GM21619 (cell line): ENCODE data around the gene PTPRC.

ENCODE experiments used
- ATAC-seq: cut with Tn5 transposase; IDR thresholded peaks from one replicate; pipeline ENCODE4 v1.9.1; 2021; ENCODE audit not compliant: unreplicated experiment

PTPRC gene

DNA sequence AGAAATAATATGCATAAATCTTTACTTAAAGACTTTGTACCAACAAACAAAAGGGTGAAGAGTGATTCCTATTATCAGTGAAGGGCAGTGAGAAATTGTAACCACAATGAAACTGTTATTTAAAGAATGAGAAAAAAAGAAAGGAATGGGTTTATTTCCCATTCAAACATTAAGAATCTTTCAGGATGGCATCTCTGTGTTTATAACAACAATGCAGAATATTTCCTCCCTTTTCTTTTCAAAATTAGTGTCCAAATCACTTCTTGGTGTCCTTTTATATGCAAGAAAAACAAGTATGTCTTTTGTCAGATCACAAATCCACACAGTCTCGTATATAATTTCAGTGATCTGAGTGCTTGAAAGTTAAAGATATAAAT, 61.2 kb downstream of the PTPRC start:
- ATAC-seq = no peak

DNA sequence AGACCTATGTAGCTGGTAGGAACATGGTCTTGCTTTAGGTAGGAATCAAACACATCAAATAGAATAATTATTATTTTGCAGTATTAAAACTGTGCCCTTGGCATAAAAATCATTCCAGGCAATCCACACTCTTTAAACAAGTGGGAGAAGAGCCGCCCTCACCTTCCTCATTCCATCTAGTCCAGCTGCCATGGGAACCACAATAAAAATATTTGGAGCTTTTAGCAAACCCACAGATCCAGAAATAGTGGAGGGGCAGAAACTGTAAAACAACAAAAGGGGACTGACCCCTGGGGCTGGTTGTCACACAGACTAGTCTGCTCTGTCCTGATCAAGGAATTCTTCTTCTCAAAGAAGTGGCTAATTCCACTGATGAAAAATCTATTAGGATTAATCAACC, 61.6 kb downstream of the PTPRC start:
- ATAC-seq = no peak

DNA sequence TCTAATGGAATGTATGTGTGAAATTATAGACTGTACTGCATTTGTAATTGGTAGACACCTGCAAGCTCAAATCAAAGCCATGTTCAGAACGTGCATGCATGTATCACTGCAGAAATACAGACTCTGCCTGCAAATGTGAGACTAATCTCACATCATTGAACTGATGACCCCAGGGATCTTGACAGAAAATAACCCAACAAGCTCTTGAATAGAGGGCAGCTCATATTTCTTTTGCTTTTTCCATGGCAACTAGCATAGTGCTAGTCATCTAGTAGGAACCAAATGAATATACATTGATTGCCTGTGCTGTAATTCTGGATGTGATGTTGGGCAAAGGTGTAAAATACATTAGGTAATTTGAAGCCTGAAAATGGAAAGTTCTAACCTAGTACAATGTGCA, 62.4 kb downstream of the PTPRC start:
- no peak for ATAC-seq

DNA sequence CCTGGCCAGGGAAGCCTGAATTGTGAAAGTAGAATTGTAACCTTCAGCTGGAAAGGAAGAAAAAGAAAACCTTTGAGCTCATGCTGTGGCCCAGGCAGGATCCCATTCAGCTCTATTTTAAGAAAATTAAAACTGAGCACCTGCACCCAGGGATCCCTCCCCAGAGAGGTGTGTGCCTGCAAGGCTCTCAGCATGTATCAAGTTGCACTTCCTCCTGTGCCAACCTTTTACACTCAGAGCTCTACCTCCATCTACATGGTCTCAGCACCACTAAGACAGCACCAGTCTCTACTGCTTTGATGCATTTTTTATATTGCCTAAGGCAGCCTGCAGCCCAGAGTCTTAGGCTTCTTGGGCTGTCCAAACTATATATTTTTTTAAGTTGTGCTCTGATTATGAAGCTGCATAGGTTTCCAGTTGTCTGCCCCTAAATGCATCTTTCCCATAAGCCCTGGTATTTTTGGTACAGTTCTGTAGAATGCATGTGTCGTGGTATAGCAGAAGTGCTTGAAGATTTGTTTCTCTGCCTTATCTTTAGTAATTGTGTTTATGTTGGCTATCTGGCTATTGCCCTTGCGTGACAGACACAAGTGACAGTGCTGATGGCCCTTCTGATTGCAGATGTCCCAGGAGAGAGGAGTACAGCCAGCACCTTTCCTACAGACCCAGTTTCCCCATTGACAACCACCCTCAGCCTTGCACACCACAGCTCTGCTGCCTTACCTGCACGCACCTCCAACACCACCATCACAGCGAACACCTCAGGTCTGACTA, 63.1 kb downstream of the PTPRC start:
- no peak for ATAC-seq

DNA sequence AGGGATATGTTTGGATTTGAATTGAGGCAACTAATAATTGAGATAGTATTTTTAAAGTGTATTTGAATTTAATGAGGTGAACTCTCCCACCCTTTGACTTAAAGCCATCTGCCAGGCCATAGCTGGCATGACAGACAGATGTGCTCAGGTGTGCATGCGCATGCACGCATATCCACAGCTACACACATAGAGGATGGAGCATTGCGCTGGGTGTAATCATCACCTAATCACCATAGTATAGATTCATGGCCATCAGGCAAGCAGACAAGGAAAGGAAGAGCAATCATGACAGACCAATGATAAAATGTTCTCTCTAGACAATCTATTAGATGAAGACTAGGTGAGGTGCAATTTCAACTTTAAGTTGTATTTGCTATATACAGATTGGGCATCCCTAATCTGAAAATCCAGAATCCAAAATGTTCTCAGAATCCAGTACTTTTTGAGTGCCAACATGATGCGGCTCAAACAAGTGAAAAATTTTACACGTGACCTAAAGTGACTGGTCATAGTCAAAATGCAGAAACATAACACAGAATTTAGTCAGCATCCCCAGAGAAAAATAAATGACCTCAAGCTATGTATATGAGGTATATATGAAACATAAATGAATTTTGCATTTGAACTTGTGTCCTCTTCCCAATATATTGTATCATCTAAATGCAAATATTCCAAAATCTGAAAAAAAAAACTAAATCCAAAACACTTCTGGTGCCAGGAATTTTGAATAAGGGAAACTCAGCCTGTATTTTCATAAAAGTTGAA, 70.1 kb downstream of the PTPRC start:
- ATAC-seq = no peak

DNA sequence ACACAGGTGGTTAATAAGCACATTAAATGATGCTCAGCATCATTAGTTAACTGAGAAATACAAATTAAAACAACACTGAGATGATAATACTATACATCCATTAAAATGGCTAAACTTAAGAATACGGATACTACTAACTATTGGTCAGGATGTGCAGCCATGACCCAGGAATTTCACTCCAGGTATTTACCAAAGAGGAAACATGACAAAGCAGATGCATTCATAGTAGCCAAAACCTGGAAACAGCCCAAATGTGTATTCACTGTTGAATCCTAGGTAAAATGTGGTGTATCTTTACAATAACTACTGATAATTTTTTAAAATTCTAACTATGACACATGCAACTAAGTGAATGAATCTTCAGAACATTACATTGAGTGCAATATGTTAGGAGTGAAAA, 73.0 kb downstream of the PTPRC start:
- no peak for ATAC-seq

DNA sequence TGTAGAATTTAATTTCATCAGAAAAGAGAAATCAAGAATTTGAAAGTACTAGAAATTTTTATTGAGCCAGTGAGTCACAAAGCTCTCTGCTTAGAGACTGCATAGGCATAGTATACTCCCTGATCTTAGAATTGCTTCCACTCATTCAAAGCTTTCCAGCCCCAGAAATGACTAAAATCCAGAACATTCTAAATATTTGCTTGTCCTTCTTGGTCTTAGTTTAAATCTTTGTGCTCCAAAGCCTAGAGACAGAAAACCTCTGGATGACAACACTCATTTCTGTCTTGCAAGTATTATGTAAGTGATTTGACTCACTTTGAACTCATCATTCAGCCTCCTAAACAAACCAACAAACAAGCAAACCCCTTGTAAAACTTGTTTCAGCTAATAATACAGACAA, 74.2 kb downstream of the PTPRC start:
- no peak for ATAC-seq

DNA sequence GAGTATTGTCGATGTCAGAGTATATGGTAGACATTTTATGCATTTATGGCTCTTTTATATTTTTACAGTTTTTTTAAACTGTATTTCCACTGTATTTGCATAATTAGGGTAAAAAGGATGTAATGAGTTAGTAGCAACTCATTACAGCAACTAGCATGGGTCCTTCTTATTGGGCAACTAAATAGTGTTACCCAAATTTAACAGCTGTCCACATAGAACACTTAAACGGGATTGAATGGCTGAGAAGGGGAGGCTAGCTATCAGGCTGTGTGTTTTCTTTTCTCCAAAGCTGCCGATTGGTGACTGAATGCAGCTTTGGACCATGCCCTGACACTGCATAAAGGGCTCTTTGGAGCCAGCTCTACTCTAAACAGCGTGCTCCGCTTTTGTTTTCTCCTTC, 75.4 kb downstream of the PTPRC start:
- no peak for ATAC-seq

DNA sequence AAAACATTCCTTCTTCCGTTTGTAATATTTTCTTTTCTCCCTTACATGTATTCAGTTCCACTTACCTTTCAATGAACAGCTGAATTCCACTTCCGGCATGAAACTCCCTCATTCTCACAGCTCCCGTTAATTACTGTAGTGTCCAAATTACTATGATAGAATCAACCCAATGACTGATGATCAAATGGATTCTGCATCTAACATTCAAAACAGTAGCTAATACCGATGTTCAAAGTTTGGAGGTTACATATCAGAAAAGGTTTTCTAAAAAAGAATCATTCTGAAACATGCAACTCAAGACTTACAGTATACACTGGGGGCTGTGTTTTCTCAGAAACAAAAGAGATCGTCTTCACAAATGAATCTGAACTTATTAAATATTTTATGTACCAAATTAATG, 77.2 kb downstream of the PTPRC start:
- no peak for ATAC-seq

DNA sequence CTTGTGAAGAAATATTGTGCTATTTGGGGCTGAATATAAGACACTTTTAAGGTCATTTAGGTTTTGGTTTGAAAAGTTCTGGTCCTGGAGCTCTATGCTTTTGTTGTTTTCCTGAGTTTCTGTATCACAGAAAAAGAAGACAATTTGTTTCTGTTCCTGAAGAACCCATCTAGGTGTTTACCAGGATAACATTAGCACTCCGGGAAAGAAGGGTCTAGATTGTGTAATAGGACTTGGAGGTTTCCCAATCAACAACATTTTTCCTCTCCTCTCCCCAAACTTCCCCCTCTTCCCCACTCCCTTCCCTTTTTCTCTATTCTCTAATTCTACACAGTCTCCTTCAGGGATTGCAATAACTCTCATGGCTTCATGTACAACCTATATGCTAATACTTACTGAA, 78.7 kb downstream of the PTPRC start:
- ATAC-seq = no peak

DNA sequence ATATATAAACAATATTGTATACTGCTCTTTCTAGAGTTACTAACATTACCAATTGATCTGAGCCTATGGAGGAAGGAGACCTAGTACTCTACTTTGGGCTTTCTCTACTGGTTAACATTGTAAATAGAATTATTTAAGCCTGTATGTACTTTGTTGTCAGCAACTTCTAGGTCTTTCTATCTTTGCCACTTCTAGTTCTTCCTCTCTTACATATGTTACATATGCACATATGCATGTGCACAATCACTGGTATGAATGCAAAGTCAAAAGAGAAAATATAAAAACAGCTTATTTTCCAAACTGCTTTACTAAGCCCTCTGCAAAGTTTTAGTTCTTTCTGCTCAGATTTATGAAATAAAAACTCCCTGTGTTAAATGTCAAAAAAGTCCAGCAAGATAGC, 84.3 kb downstream of the PTPRC start:
- no peak for ATAC-seq

DNA sequence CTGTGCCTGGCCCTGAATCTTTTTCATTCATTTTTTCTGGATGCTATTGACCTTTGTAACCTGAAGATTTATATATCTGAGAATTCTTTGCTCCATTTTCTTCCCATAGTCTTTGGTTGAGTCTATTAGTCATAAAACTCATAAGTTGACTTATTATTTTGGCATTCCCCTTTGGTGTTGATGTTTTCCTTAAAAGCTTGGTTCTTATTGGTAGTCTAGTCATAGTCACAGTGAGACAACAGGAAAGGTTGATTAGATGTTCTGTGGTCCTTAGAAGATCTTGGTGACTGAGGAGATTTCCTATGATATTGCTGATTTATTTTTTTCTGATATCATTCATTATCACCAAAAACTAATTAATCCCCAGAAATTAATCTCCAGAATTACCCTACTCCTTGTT, 86.2 kb downstream of the PTPRC start:
- no peak for ATAC-seq

DNA sequence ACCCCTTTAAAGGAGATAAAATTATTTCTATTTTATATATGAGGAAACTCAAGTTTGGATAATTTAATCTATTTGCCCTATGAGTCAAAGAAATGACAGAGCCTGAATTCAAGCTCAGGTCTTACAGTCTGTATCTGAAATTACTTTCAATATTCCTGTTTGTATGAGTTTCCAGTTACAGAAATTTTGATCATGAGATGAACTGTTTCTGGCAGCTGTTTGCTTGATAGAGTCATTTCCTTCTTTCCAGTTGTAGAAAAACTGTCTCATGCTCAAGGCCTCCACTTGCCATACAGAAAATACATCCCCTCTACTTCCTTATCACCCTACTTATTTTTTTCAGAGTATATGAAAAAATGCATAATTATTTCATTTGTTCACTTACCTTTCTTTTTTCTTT, 87.6 kb downstream of the PTPRC start:
- no peak for ATAC-seq

DNA sequence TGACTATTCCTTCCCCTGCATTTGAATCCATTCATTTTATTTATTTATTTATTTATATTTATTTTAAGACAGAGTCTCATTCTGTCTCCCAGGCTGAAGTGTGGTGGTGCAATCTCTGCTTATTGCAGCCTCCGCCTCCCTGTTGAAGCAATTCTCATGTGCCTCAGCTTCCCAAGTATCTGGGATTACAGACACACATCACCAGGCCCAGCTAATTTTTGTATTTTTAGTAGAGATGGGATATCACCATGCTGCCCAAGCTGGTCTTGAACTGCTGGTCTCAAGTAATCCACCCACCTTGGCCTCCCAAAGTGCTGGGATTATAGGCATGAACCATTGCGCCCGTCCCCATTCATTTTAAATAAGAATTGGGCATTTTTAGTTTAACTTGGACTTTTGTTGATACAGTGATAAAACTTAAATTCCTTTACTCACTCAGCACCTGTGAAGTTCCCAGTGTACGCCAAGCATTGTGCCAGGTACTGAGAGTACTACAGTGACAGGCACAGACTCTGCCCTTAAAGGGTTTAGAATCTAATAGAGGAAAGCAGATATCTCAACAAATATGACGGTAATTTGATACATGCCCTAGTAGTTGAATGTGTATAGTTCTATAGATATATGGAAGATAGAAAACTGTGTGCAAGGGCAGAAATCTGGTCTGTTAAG, 90.5 kb downstream of the PTPRC start:
- ATAC-seq = no peak

DNA sequence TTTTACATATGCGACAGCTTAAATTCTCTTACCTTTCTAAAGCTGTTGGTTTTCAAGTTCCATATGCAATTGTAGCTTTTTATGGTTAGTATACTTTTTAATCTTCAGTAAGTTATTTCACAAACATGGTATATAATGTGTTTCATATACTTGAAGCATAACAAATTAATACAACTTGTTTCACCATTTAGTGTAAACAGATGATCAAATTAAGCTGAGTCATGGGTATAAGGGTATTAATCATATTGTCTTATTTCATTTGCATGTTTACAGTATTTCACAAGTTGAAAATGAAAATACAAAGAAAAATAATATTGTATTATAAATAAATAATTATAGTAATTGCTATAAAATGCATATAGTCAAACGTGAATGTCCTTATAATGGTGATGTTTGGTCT, 92.1 kb downstream of the PTPRC start:
- no peak for ATAC-seq

DNA sequence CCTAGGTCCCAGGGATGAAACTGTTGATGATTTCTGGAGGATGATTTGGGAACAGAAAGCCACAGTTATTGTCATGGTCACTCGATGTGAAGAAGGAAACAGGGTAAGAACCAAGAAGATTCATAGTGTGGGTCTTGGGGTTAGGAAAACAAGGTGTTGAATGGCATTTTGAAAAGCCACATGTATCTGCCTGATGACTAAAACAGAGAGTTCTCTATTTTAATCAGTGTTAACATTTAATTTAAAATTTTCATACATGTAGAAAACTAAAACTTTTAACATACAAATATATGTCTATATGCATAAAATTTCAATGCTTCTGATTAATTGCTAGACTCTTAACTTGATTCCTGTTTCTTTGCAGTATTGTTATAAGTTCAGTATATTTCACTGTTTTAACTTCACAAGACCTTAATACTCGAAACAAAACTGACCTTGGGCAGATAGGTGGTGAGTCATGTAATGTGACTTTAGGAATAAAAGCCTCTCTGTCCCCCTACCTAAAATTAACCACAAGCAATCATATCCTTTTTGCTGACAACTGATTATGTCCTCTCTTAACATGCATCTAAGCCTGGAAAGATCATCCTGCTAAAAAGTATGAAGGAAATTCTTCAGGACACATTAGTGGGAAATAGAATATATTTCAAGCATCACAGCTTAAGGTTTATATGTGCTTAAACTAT, 95.6 kb downstream of the PTPRC start:
- peak; percentile 88 for ATAC-seq

DNA sequence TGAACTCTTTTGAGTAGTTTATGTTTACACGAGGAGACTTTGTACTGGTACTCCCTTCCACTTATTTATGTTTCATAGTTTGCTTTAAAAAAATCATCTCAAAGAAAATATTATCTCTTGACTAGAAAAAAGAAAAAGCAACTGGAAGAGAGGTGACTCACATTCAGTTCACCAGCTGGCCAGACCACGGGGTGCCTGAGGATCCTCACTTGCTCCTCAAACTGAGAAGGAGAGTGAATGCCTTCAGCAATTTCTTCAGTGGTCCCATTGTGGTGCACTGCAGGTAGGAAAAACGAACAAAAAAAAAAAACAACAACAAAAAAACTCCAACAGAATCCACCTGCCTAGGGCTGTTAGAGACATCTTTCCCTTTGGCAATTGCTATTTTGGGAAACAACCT, 102.9 kb downstream of the PTPRC start:
- ATAC-seq = no peak

DNA sequence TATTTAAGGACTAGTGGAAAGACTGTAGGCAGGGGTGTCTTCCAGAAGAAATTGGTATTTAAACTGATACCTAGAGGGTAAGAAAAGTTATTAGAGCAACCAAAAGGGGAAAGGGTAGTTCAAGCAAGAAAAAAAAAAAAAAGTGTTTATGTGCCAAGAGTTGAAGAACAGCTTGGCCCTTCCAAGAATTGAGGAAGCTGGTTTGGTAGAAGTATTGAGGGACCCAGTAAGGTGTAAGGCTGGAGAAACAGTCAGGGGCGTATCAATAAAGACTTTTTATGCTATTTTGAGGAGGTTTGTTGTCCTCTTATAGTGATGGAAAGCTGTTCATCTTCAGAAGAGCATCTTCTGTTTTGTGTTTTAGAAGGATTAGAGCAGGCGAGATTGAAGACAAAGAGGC, 108.3 kb downstream of the PTPRC start:
- no peak for ATAC-seq

DNA sequence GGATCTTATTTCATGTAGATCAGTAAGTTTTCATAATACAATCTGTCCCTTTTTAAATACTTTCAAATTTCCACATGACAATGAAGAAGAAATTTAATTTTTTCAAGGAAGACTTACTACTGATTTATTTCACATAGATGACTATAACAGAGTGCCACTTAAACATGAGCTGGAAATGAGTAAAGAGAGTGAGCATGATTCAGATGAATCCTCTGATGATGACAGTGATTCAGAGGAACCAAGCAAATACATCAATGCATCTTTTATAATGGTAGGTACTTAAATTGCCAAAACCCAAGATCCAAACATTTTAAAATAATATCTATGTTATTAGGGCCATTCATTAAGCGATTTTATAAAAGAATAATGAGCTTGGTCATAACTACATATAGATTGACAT, 110.4 kb downstream of the PTPRC start:
- ATAC-seq = no peak

DNA sequence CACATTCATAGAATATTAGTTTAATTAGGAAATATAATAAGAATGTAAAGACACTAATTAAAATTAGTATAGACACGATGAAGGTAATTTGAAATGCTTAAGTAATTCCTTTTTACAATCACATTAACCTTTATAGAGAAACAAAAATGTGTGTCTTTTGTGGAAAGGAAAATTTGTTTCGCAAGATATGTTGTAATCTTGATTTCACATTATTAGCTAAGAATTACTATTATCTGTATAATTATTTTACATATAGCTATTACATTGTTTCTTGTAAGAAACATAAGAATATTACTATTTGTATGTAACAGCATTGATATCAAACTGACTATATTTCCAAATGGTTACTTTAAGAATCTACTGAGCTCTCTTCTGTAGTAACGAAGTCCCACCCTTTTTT, 111.2 kb downstream of the PTPRC start:
- no peak for ATAC-seq

DNA sequence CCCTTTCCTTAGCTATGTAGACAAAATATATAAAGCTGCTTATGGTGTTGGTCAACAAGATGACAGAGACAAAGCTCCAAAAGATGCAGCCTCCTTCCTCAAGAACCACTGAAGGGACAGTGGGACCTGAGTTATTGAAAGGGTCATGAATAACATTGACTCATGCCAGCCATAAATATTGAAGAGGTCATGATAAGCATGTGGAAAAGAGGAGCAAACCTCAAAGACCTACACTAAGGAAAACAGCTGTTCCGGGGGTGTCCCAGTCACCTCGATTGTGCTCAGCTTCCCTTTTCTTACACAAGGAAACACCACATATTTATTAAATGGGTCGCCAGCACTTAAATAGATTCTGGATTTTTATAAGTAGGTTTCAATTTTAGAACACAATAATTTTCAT, 112.9 kb downstream of the PTPRC start:
- ATAC-seq = no peak

DNA sequence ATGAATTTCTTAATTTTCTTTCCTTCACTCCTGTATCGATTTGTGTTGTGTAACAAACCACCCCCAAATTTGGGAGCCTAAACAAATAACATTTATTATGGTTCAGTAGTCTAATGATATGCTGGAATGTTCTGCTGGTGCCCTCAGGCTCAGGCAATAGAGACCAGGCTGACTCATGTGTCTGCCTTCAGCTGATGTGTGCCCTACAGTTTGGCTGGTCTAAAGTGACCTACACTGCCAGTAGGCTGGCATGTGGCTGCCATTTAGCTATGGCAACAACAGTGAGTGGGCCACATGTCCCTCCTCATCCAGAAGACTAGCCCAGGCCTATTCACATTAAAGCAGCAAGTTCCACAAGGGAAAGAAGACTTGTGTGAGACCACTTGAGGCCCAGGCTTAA, 115.8 kb downstream of the PTPRC start:
- no peak for ATAC-seq
